EH (cell line): ENCODE measurements around the gene RFX2.

Experiments used
- DNase-seq: peaks from one replicate; pipeline ENCODE4 v3.0.0-alpha.2; 2015; ENCODE audit warnings: low read depth

Gene RFX2

GRCh38 chr19:5955636-5955935 lies 154.7 kb downstream of the RFX2 start:
- DNase-seq: peak; percentile 62

- DNase-seq: peak; percentile 62
These were observed 156.0 kb downstream of the RFX2 start for GRCh38 chr19:5954293-5954692.

GRCh38 chr19:5953680-5954213 lies 156.6 kb downstream of the RFX2 start:
- DNase-seq: peak; percentile 60

GRCh38 chr19:5953030-5953589 lies 157.2 kb downstream of the RFX2 start:
- peak; percentile 44 for DNase-seq

GRCh38 chr19:5952193-5953029 lies 157.9 kb downstream of the RFX2 start:
- no peak for DNase-seq

GRCh38 chr19:5951338-5951861 lies 158.9 kb downstream of the RFX2 start:
- no peak for DNase-seq

GRCh38 chr19:5950741-5951140 lies 159.6 kb downstream of the RFX2 start:
- no peak for DNase-seq

- no peak for DNase-seq
These were observed 160.5 kb downstream of the RFX2 start for GRCh38 chr19:5949792-5950305.

GRCh38 chr19:5948752-5949564 lies 161.3 kb downstream of the RFX2 start:
- no peak for DNase-seq

GRCh38 chr19:5947435-5947834 lies 162.9 kb downstream of the RFX2 start:
- DNase-seq: no peak

GRCh38 chr19:5943623-5944022 lies 166.7 kb downstream of the RFX2 start:
- DNase-seq: peak; percentile 39
